DMS114 treated with DMSO at 0.1 percent for 48 hours (cell line): ENCODE measurements around the gene C1orf167.
A peak's percentile ranks its signal among the peaks of the same experiment; 100 is the strongest.
"Not testable (repeated sequence)": the region's sequence is repeated elsewhere in the genome, so short reads cannot be mapped to it uniquely, and the experiment has no call there.

Experiments
- DNase-seq: peaks from one replicate; lab custom pipeline; 2025; ENCODE audit not compliant: unreplicated experiment; lab: John Stamatoyannopoulos, UW

The C1orf167 gene

DNA sequence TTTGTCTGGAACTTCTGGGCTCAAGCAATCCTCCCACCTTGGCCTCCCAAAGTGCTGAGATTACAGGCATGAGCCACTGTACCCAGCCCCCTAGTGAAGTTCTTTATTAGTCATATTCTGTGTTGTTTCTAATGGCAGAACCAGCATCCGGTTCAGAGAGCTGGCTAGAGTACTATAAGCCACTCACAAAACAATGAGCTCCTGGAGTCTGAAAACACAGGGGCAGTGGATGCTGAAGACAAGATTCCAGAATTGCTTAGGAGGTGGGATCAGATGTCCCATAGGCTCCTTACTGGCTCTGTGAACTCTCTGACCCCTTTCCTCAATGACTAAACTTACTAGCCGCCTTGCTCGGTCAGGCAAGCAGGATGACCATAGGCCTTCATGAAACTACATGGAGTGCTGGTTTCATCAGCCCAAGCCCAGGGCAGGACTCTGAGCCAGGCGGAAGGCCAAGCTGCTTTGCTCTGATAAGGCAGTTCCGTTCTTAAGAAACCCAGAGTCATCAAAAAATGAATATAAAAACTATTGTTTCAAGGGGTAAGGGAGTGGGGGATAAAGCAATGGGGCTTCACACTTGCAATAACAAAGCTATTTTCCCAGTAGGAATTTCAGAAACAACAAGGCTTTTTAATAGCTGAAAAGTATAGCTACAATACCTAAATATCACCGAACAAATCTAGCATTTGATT lies 35.7 kb downstream of the C1orf167 start:
- no peak for DNase-seq

DNA sequence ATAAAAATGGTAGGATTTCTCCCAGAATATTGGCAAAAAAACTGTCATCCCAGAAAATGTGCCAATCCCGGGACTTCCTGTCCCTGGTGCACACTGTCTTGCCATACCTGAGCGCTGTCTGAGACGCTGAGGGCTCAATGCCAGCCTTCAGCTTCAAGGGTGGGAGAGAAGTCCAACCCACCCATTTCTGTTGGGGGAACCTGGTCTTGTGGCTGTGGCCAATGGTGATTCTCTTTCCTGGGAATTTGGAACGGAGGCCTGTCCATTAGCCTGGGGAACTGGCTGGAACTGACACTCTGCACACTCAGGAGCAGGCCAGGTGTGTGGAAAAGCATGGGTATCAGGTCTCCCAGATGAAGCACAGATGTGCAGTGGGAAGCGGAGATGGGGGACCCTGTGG lies 37.1 kb downstream of the C1orf167 start:
- DNase-seq, result no peak

DNA sequence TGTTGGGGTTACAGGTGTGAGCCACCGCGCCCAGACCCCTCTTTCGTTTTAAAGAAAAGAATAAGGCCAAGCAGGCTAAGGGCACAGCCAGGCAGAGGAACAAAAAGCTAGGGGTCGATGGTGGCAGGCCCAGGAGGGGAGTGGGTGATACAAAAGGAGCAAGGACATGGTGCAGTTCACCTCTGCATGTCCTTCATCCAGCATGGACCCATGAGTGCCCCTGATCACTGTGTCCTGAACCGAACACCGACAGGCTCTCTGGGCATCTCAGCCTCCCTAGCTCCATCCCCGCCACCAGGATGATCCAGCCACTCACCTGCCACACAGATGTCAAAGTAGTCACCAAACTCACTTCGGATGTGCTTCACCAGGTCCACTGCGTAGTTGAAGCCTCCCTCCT lies 37.9 kb downstream of the C1orf167 start:
- DNase-seq, result no peak

DNA sequence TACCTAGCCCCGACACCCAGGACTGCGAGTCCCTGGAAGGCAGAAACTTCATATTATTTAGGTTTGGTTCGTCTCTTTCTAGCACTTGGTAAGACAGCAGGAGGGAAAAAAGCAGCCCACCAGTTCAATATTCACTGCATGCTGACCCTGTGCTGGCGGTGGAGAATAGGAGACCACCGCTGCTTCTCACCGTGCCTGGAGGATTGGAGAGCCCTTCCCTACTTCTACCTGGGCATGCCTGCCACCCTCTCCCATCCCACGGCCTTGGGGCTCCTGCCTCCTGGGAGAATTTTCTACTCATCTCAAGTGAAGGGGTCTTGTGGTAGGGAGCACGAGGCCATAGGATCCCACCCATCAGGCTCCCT lies 38.4 kb downstream of the C1orf167 start:
- DNase-seq, result no peak

DNA sequence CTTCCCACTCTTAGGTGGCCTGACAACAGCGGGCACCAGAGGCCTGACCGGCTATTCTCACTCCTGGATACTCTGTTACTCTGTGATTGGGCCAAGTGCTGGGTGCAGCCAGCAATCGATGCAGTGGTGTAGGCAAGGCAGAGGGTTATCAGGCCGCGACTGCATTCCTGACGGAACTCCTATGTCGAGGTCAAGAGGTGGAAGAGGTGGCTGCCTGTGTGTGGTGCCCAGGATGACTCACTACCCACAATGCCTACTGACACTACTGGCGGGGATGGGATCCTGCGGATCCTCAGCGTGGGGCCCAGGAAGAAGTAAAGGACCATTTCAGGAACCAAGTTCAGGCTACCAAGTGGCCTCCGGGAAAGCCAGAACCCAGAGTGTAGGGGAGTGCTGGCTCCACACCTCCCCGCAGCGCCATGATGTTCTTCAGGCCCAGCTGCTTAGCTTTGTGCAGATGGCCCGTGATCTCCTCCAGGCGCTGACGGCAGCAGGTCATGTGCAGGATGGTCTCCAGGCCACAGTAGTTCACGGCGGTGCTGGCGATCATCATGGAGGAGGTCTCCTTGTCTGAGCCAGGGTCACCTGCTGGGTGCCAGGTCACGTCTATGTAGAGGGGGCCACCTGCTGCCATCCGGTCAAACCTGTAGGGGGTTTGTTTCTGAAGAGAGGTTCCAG lies 38.9 kb downstream of the C1orf167 start:
- no peak for DNase-seq

DNA sequence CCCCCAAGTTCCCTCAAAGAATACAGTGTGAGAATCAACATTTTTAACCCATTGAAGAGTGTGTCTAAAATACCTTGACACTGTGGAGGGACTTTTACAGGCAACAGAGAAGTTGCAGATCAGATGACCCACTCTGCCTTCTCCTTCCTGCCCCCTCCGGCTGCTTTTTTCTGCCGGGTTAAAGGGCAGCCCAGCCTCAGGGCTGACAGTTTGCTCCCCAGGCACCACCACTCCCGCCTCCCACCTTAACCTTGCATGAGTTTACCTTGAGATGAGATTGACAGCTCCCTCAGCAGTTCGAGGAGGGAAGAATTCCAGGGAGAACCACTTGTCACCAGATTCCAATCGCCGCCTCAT lies 40.6 kb downstream of the C1orf167 start:
- DNase-seq, result no peak

DNA sequence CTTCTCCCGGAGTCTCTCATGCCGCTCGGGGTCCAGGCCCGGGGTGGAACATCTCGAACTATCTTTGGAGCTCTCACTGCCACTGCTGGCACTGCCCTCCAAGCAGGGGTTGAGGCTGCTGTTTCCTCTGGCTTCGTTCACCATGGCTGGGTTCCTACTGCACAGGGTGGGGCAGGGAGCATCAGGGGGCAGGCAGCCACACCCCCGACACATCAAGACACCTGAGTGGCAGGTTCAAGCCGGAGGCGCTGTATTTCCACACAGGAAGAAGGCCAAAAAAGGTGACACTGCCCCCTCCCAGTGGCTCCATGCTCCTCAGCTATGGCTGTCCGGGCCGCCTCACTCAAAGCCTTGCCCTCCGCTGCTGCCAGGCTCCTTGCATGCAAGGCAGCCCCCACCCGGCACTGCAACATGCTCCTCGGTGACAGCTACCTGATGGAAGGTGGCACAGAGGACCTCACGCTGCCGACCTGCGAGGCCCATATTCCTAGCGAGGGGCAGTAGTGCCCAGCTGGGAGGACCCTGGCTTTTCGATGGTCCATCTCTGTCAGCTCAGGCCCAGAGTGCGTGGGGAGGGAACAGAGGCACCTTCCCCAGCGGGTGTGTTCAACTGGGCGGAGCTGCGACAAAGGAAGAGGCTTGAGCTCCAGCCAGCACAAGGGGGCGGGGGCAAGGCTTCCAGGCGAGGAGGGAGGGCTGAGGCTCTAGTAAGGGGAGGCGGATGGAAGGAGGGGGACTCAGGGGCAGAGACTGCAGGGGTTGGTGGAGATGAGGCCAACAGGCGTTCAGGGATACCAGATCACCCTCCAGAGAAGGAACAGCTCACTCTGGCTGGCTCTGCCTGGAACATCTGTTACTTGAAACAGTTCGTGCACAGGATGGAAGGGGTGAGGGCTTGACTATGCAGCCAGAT lies 41.2 kb downstream of the C1orf167 start:
- DNase-seq, result peak; percentile 34

DNA sequence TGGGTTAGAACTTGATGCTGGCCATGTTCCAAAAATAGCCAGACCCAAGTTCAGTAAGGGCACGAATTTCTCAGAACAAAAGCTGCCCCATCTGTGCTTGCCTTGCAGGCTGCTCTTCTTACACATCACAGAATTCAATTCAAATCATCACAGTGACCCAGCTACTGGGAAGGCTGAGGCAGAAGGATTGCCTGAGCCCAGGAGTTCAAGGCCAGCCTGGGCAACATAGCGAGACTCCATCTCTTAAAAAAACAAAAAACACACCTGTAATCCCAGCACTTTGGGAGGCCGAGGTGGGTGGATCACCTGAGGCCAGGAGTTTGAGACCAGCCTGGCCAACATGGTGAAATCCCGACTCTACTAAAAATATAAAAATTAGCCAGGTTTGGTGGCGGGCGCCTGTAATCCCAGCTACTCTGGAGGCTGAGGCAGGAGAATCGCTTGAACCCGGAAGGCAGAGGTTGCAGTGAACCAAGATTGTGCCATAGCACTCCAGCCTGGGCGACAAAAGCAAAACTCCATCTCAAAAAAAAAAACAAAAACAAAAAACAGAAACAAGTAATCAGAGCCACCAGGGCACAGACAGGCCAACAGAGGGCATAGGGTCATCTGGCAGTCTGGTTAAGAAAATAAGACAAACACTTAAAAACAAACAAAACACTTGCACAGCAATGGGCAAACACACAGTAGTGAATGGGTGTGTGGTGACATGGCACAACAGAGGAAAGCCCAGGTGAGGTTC lies 42.1 kb downstream of the C1orf167 start:
- DNase-seq, result not testable (repeated sequence)

DNA sequence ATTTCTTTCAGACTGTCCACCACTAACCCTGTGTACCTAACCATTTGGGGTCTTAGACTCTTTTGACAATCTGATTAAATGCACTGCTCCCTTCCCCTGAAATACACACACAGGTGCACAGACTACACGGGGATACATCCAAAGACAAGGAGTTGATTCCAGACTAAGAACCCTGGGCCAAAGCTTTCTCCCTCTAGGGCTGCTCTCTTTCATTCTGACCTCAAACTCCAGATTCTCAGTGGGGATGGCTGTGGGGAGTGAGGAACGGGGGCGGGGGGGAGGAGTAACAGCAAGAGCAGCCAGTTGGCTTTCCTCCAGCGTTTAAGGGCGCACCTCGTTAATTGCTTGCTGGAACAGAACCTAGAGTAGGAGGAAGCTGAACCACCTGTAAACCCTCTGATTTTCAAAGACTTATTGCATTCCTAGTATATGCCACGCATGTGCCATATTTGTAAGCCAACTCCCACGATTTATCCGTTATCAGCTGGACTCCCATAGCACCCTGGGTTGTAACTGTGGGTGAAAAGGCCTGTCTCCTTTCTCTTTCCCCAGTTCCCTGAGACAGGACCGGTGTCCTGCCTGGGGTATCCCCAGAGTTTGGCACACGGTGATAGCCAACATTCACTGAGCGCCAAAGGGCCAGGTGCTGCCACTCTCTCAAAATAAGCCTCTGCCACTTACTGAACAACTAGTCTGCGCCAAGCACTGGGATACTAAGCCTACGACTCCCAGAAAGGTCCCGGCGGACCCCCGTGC lies 42.9 kb downstream of the C1orf167 start:
- no peak for DNase-seq

DNA sequence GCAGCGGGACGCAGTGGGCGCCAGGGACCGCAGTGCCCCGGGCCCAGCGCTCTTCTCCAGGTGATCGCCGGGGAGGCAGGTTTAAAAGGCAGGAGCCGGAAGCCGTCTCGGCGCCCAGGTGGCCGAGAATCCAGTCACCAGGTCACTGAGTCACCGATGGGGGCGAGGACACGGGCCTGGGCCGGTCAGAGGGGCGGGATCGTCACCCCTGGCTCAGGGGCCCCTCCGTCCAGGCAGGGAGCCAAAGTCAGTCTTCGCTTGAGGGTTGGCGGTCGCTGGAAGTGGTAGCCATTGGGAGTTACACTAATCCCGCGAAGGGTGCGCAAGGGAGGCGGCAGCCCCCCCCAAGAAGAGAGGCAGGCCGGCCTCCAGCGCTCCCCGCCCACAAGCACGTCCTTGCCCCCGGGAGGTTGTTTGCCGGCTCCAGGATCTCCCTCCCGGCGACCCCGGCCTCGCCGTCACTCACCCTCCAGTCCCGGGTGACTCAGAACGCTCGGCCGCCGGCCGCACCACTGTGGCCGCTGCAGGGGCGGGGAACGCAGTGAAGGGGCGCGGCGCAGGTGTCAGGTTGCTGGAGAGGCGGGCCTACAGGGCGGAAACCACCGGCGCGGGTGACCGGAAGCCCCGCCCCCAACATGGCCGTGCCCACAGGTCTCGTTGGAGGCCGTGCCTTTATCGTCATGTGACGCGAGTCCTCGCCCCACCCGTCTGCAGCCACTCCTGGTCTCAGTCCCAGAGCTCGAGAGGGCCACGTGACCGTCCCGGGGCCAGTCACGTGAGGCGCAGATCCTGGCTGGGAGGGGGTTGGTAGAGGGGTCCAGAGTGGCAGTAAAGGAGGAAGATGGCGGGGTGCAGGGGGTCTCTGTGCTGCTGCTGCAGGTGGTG lies 43.7 kb downstream of the C1orf167 start, which contains the start of the genes CLCN6 and MTHFR:
CLCN6 (plus strand) TSS at position 770 of the 885 bp plus-strand sequence; CDS start at position 842, 72 bp downstream.
MTHFR (minus strand) TSS at position 543 of the 885 bp plus-strand sequence. CDS start 2,848 bp downstream, outside the sequence.
- DNase-seq, result peak; percentile 96

DNA sequence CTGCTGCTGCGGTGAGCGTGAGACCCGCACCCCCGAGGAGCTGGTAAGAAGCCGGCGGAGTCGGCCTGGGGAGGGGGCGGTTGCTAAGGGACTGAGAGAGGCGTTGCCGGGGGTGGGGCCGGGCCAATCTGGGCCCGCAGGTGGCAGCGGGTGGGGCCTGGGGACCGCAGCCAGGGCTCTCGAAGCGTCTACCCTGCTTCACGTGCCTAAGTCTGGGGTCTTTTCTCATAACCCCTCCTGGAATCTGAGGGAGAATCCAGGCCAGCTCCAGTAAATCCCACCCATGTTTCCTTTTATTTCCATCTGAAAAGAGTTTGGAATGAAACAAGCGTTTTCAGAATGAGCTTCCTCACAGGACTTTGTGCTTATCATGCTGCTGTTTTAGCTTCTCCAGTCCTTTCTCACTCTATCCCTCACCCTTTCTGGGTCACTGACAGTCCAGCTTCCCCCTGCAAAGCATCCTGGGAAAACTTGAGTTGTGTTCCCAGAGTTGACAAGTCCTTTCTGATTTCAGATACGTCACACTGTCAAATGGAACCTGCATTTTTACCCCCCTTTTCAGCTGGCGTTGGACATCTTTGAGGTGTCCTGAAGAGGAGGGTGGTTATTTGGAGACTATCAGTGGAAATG lies 44.4 kb downstream of the C1orf167 start:
- no peak for DNase-seq

DNA sequence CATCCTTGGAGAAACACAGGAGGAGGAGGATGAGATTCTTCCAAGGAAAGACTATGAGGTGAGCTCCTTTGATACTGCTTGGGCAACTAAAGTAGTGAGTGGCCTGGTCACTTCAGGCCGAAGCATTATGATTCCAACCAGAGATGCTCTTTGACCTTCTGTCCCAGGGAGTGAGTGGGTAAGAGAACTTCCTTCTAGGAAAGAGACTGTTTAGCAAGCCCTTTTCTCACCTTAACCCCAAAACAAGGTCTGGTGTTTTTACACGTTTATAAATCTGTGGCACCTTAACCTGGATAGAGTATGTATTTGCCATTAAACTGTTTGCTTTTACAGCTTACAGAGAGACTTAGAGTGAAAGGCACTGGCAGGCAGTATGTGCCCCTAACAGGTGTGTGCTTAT lies 45.1 kb downstream of the C1orf167 start:
- DNase-seq, result no peak

DNA sequence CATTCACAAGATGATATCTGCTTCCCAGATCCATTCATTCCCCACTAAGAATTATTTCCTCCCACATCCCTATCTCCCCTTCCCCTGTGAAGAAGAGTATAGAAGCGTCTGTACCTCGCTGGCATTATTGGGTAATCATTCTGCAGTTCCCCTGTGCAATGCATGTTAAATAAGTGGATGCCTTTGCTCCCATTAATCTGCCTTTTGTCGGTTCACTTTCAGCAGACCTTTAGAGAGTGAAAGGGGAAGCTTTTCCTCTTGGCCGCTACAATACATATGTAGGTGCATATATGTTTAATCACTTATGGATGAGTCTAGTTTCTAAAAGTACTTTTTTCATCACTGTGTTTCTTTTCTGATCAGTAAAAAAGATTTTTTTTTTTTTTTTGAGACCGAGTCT lies 51.0 kb downstream of the C1orf167 start:
- no peak for DNase-seq

DNA sequence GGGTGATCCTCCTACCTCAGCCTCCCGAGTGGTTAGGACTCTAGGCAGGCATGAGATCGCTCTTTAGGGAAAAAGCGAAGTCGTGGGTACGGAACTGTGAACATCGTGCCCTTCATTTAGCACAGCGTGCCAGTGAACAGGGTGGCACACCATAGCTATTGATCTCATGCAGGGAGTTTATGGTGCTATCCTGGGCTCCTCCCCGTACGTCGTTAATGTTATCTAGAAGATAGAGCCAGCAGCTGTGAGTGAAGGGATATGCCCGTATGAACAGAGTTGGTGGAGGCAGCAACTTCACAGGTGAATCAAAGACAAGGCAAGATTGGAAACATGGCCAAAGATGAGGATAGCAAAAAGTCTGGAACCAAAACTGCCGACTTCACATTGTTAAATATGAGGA lies 55.2 kb downstream of the C1orf167 start:
- DNase-seq, result no peak

DNA sequence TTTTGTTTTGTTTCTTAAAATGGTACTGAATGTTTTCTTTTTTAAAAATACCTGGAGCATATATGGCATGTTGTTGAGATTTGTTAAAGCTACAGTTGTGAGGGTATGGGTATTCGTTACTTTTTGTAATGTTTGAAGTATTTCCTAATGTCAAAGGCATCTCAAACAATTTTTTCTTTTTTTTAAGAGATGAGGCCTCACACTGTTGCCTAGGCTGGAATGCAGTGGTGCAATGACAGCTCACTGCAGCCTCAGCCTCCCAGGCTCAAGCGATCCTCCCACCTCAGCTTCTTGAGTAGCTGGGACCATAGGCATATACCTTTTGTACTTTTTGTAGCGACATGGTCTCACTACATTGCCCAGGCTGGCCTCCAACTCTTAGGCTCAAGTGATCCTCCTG lies 60.1 kb downstream of the C1orf167 start:
- no peak for DNase-seq

DNA sequence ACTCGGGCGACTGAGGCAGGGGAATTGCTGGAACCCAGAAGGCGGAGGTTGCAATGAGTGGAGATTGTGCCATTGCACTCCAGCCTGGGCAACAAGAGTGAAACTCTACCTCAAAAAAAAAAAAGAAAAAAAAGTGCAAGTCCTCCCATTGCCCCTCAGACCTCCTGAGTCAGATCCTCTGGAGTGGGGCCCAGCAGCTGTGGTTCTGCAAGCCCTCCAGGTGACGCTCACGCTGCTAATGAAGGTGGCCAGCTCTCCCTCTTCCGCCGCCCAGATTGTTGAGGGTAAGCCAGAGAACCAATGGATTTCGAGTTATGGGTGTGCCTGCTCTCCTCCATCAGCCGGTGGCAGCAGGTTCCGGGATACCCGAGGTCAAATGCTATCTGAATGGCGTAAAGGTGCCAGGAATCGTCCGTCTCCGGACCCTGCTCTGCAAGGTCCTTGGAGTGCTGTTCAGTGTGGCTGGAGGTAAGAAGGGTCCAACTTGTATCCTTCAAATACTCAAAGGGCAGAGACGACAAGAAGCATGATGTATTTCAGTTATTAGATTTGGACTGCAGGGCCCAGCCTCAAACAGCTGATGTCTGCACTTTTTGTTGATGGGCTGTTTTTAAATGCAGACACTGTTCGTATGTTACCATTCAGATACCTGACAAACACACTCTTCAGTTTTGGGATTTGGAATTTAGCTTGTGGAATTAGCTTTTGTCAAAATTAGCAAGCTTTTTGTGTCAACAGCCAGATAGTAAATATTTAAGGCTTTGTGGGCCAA lies 61.6 kb downstream of the C1orf167 start:
- no peak for DNase-seq

DNA sequence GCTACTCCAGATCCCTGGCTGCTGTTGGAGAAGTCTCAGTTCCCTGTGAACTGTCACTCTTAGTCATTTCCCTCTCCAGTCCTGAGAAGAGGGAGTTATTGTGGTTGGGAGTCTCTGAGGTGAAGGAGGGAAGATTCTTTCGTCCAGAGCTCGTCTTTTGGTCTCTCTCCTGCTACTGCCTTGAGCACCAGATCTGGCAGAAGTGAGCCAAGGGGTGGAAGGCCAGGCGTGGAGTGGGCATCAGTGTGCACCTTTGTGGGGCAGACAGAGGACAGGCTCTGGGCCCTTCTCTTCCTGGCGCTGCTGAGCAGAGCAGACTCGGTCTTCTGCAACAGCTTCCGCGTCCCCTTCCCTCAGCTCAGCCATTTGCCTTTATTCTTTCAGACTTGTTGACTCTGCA lies 63.1 kb downstream of the C1orf167 start:
- no peak for DNase-seq

DNA sequence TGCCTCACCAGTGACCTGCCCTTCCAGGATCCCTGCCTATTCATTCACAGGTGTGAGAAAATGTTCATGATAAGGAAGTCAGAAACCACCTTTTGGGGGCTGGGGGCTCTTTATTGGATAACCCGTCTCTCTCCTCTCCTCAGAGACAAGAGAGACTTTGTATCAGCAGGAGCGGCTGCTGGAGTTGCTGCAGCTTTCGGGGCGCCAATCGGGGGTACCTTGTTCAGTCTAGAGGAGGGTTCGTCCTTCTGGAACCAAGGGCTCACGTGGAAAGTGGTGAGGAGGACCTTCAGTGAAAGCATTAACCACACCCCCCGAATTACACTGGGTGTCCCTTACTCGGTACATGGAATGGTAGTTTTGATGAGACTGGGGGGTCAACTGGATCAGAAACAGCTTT lies 65.0 kb downstream of the C1orf167 start:
- no peak for DNase-seq
